ENCODE data around the gene CRIM1.
"Not testable (repeated sequence)": the region's sequence is repeated elsewhere in the genome, so short reads cannot be mapped to it uniquely, and the experiment has no call there.

CRIM1 gene

DNA sequence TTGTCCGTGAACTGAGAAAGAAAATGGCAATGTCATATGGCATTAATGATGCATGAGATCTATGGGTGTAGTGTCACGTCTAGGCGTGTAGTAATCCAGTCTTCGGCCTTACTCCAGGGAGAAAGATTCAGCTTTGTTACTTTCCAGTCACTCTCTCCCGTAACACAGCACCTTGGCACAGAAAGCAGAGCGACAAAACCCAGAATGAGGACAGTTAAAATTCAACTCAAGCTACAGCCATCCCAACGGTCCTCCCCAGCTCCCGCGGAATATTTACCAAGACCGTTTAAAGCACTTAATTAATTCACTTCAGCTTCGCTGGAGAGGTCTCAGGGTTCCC, 797 bp upstream of the CRIM1 start:
- no peak for DNase-seq

DNA sequence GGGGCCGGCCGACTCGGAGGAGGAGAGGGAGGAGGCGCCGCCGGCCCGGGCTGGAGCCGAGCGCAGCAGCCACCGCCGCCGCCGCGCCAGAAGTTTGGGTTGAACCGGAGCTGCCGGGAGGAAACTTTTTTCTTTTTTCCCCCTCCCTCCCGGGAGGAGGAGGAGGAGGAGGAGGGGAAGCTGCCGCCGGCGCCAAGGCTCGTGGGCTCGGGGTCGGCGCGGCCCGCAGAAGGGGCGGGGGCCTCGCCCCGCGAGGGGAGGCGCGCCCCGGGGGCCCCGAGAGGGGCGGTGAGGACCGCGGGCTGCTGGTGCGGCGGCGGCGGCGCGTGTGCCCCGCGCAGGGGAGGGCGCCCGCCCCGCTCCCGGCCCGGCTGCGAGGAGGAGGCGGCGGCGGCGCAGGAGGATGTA, 316 bp downstream of the CRIM1 start:
- no peak for DNase-seq

GRCh38 chr2:36356298-36356989, 866 bp downstream of the CRIM1 start:
- DNase-seq: no peak

GRCh38 chr2:36356990-36357846, 1.6 kb downstream of the CRIM1 start:
- no peak for DNase-seq

GRCh38 chr2:36357847-36358659, 2.5 kb downstream of the CRIM1 start:
- no peak for DNase-seq

DNA sequence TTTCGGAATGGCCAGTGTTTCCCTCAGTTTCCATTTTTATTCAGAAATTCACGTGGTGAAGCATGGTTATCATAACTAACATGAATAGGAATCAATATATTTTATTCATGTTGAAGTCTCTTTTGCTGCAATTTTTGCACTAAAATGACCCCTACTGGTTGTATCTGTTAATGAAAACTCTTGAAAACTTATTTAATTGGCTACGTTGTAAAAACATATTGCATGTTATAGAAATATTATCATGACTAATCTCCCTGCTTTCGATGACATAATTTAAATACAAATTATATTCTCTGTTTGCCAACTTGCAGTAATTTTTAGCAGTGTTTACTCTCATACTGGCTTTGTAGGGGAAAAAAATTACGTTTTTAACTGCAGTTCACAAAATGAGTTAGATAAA, 3.5 kb downstream of the CRIM1 start:
- DNase-seq: no peak

DNA sequence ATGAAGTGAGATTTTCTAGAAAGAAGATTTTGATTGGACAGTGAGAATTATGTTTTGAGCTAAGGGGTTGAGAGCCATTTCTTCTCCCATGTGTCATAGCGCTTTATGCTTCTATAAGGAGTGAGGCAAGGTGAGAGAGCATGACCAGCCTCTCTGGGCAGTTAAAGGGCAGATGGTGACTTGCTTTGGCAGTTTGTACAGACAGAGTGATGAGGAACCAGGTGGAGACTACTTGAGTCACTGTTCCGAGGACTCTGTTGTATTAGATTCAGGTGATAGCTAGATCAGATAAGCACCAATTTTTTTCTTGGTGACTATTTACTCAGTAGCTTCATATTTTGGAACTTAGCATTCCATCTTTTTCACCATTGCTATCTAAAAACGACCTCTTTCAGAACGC, 4.5 kb downstream of the CRIM1 start:
- DNase-seq: no peak

- no peak for DNase-seq
These were observed 5.3 kb downstream of the CRIM1 start for GRCh38 chr2:36360834-36361233.

GRCh38 chr2:36361396-36361795, 5.8 kb downstream of the CRIM1 start:
- no peak for DNase-seq

- no peak for DNase-seq
These were observed 6.7 kb downstream of the CRIM1 start for GRCh38 chr2:36362291-36362690.

GRCh38 chr2:36363085-36363484, 7.5 kb downstream of the CRIM1 start:
- DNase-seq: not testable (repeated sequence)

- DNase-seq: no peak
These were observed 11.0 kb downstream of the CRIM1 start for GRCh38 chr2:36366491-36367120.

GRCh38 chr2:36367486-36367885, 11.9 kb downstream of the CRIM1 start:
- no peak for DNase-seq

DNA sequence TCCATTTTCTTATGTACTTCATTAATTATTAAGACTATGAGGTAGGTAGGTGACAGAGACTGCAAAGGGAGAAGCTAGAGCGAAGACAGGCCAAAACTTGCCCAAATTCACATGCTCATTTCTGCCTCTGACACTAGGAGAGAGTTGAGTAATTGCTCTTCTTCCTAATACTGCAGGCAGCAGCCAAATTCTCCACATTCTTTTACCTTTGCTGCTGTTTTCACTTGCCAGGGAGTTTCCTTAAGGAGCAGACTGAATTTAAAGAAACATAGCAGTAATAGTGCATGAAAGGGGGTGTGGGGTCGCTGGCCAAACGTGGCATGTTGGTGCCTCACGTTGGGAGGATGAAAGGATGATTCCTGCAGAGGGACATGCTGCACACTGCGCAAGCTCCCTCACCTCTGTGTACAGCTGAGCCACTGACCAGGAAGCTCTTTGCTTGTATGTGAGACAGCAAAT, 12.3 kb downstream of the CRIM1 start:
- DNase-seq: no peak

DNA sequence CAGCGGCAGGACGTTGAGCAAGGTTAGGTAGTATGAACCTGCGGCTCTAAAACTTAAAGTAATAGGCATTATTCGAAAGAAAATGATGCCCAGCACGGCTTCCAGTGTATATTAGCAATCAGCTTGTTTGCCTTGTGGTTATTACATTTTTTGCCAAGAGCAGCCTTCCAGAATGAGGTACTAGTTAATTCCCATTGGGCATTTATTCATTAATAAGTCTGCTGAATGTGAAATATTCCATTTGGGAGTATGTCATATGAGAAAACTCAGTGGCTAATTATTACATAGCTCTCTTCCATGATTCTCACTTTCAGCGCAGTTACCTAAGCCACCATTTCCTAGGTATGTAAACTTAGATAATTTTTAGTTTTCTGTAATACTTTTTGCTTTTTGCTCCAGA, 12.9 kb downstream of the CRIM1 start:
- DNase-seq: no peak

GRCh38 chr2:36369163-36369562, 13.6 kb downstream of the CRIM1 start:
- no peak for DNase-seq

- no peak for DNase-seq
These were observed 14.1 kb downstream of the CRIM1 start for GRCh38 chr2:36369716-36370115.

DNA sequence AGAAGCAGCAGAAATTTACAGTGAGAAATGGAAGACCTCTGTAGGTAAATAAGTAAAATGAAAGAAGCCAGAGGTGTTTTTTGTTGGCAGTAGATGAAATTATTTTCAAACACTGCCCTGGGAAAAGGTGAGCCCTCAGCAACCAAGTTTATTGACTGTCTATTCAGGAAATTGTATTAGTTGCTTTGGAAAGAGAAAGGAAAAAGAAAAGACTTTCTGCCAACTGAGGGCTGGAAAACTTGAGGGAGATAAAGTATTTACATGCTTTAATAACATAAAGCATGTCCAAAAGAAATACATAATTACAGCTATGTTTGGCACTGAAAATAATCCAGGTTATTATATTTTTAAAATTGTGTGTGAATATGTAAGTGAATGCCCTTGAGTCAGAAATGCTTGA, 14.7 kb downstream of the CRIM1 start:
- no peak for DNase-seq

DNA sequence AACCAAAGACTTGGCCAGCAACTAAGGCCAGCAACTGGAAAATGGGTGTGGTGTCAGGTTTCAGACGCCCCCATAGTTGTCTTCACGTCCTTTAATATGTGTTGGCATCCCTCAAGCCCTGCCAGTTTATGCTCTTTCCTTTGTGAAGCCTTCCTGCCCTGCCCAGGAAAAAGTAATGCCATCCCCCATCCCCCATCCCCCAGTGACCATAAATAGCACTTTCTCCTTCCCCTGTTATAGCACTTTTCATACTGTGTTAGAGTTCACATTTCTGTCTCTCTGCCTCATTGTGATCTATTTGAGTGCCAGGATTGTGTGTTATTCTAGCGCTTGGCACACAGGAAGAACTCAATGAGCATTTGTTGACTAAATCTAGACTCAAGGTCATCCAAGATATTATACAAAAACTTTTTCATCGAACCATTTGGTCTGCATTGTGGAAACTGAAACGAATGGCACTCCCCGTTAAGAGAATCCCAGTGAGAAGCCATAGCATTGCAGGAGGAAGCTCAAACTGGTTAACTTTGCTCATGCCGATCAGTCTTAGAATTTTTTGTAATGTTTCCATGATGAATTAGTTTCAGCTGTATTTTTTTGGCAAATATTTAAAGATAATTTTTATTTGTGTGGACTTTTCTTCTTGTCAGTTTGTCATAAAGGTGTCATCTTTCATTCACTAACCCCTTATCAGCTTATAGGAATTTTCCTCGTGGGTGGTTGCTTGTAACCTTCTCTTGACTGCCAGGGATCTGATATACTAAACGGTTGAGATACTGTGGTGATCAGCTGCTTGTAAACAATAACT, 15.7 kb downstream of the CRIM1 start:
- no peak for DNase-seq

GRCh38 chr2:36371928-36372391, 16.4 kb downstream of the CRIM1 start:
- no peak for DNase-seq

GRCh38 chr2:36373149-36373926, 17.8 kb downstream of the CRIM1 start:
- DNase-seq: no peak
